Testis (tissue), 3 donors: ENCODE data around the gene SDHAF3. TPM values are rescaled to one million over a fixed set of nuclear protein-coding genes. Genes with fewer than 3 reads are reported as not detected.

Source experiments
- DNase-seq: peaks from one replicate; pipeline ENCODE4 v3.0.0-alpha.2; 2019
- H3K27ac ChIP-seq, 2 donors: fragments of 200-600 bp; sonication (generic); one replicate each; pipeline ENCODE4 v1.5.1; 2019
- H3K27me3 ChIP-seq: fragments of 200-600 bp; sonication (generic); one replicate; pipeline ENCODE4 v1.5.1; 2019
- H3K36me3 ChIP-seq: fragments of 200-600 bp; sonication (generic); one replicate; pipeline ENCODE4 v1.5.1; 2017; ENCODE audit warnings: low read depth; ENCODE audit errors: missing control alignments
- H3K4me1 ChIP-seq: fragments of 200-600 bp; sonication (generic); one replicate; pipeline ENCODE4 v1.5.1; 2019
- H3K4me3 ChIP-seq, 2 donors: fragments of 200-600 bp; sonication (generic); one replicate each; pipeline ENCODE4 v1.5.1; 2017 to 2019
- H3K9me3 ChIP-seq: fragments of 200-600 bp; sonication (generic); one replicate; pipeline ENCODE4 v1.5.1; 2017
- CTCF ChIP-seq, 3 experiments: fragments of 450-650 bp in 2 of 3; fragments of 200-600 bp in 1 of 3; sonication (generic) in 1 of 3; IDR thresholded peaks; one replicate each; pipeline ENCODE4 v1.5.1; 2016 to 2019; ENCODE audit warnings: antibody characterized with exemption in 3 of 3, mild to moderate bottlenecking in 2 of 3, moderate library complexity in 1 of 3
- POLR2A ChIP-seq: fragments of 450-650 bp; IDR thresholded peaks from one replicate; pipeline ENCODE4 v1.6.1; 2017; ENCODE audit warnings: antibody characterized with exemption, mild to moderate bottlenecking, moderate library complexity
- WGBS, 2 donors: methylation state at CpG; one replicate each; pipeline ENCODE4 v1.1.5; 2018; 5-methylcytosine and 5-hydroxymethylcytosine counted together
- intact Hi-C: fragments of 100-400 bp; cut with DNase I; formaldehyde crosslinking; loops from one replicate; pipeline ENCODE4 v1.15.1; 2023; ENCODE audit warnings: low total_unique reads
- polyA plus RNA-seq: library from polyadenylated mRNA; stranded (reverse); fragments of 350-450 nt; fragmentation: Illumina TruSeq; extraction: RNeasy Lipid Tissue Mini Kit (QIAGEN cat#74804); gene quantifications from one replicate; pipeline ENCODE4 v1.2.3, GENCODE V29; 2014; ENCODE audit warnings: low read depth, low replicate concordance; ENCODE audit not compliant: insufficient read depth
- total RNA-seq, 2 donors: library from RNA; depleted of rRNA; stranded (reverse); fragments of >200 nt; gene quantifications; one replicate each; pipeline ENCODE4 v1.2.3, GENCODE V29; 2016

SDHAF3 gene
- total and polyA plus RNA-seq, 3 donors from 2014 or later: 17.1 to 28.6 (median 24.4) TPM

- H3K36me3 ChIP-seq: no peaks in the 10 kb centered on the region
- H3K27ac ChIP-seq: no peak overlapping the region
- no peak overlapping the region for H3K4me3 ChIP-seq
- no peaks in the 10 kb centered on the region for H3K4me1 ChIP-seq
- H3K9me3 ChIP-seq: no peaks in the 10 kb centered on the region
- H3K27me3 ChIP-seq: no peaks in the 10 kb centered on the region
- DNase-seq: no peak
- 42 to 43% methylated on average over 2 of the region's 2 CpGs for WGBS, 2 donors
- TF ChIP-seq CTCF (IDR thresholded peaks at IDR 0.05): no peak
- intact Hi-C loops: no loop called here
Measured at GRCh38 chr7:97218767-97219166, 101.3 kb downstream of the SDHAF3 start.

GRCh38 chr7:97219237-97219636, 101.7 kb downstream of the SDHAF3 start:
- Histone ChIP-seq H3K9me3 (no peaks in the 10 kb centered on the region), H3K4me1 (no peaks in the 10 kb centered on the region), H3K4me3 (no peak overlapping the region), H3K27ac (no peak overlapping the region), H3K36me3 (no peaks in the 10 kb centered on the region), H3K27me3 (no peaks in the 10 kb centered on the region)
- TF ChIP-seq POLR2A: no peak
- no peak for TF ChIP-seq CTCF (IDR thresholded peaks at IDR 0.05)
- WGBS, 2 donors: 67 to 73% methylated on average over 2 of the region's 2 CpGs
- DNase-seq: no peak
- intact Hi-C loops: no loop called here

DNA sequence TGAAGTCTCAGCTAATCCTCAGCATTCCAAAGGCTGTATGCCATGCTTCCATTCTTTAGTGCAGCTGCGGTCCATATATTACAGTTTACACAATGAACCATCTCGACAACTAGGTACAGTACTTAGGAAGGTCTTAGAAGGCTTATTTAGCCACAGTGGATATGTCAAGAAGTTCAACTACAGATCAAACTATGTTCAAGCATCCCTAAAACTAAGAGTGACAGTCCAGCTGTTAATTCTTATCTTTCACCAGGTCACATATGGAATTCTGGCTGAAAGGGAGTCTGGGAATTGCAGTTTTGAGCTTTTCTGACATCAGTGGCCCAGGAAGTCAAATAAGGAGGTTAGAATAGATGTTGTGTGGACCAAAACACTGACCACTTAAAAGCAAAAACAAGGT, 106.8 kb downstream of the SDHAF3 start:
- Histone ChIP-seq H3K27ac (no peak overlapping the region), H3K36me3 (no peaks in the 10 kb centered on the region), H3K27me3 (no peaks in the 10 kb centered on the region), H3K9me3 (no peaks in the 10 kb centered on the region), H3K4me1 (no peaks in the 10 kb centered on the region), H3K4me3 (no peak overlapping the region)
- 83 to 90% methylated on average over 2 of the region's 2 CpGs for WGBS, 2 donors
- intact Hi-C loops: no loop called here
- no peak for DNase-seq
- no peak for TF ChIP-seq CTCF (IDR thresholded peaks at IDR 0.05)
- no peak for TF ChIP-seq POLR2A

DNA sequence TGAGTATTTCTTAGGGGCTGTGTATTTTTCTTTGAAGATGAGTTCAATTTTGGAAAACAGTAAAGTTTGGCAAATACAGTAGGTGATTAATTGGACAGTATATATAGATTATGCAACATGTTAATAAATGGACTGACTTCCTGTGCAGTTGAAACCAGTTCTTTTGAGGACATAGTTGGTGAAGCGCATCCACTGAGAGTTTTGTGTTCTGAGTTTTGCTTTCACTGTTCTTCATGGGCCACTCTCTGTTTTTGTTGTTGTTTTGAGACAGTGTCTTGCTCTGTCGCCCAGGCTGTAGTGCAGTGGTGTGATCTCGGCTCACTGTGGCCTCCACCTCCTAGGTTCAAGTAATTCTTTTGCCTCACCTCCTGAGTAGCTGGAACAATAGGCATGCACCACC, 109.0 kb downstream of the SDHAF3 start:
- Histone ChIP-seq H3K4me3 (no peak overlapping the region), H3K27me3 (no peaks in the 10 kb centered on the region), H3K27ac (no peak overlapping the region), H3K9me3 (no peaks in the 10 kb centered on the region), H3K4me1 (no peaks in the 10 kb centered on the region), H3K36me3 (no peaks in the 10 kb centered on the region)
- intact Hi-C loops: no loop called here
- no peak for DNase-seq
- no peak for TF ChIP-seq CTCF (IDR thresholded peaks at IDR 0.05)
- TF ChIP-seq POLR2A: no peak
- 54 to 62% methylated on average over 3 of the region's 3 CpGs for WGBS, 2 donors

Other genes starting within 250 kb of the SDHAF3 start
- 10 to 100 TPM in 1 of 2 donors, 1 to 10 TPM in 1; 7.3 to 10.1 TPM for gene DLX6, start 112.1 kb upstream of the SDHAF3 start, total RNA-seq
- gene DLX6, start 112.1 kb upstream of the SDHAF3 start, polyA plus RNA-seq: 6.6 TPM
- 1 to 10 TPM; 2.3 to 2.6 TPM for gene DLX5, start 92.9 kb upstream of the SDHAF3 start, total RNA-seq
- gene DLX5, start 92.9 kb upstream of the SDHAF3 start, polyA plus RNA-seq: 1.3 TPM